B cell (primary cell): ENCODE measurements around the gene CMAS. TPM values are rescaled to one million over a fixed set of nuclear protein-coding genes. Genes with fewer than 3 reads are reported as not detected.

Experiments used
- ATAC-seq: fragments of 200-7000 bp; cut with Tn5 transposase; one replicate; pipeline ENCODE4 v1.10.0; 2021; ENCODE audit warnings: low read depth, mild to moderate bottlenecking, moderate number of reproducible peaks, moderate library complexity
- CTCF ChIA-PET: fragments of 350-600 bp; sonication (Branson Sonifier 250); formaldehyde crosslinking; loops from one replicate; lab custom pipeline; 2021; ENCODE audit warnings: antibody characterized with exemption, inconsistent platforms; lab: Charles Lee
- POLR2A ChIA-PET: fragments of 350-600 bp; sonication (Branson Sonifier 250); formaldehyde crosslinking; loops from one replicate; lab custom pipeline; 2021; ENCODE audit warnings: antibody characterized with exemption; lab: Charles Lee
- DNase-seq: peaks from one replicate; pipeline ENCODE4 v3.0.0; 2013
- H2AFZ ChIP-seq: 2 replicates; pipeline ENCODE4 v1.6.1; 2012; ENCODE audit warnings: mild to moderate bottlenecking, low read depth, low read length; ENCODE audit not compliant: insufficient read depth, poor library complexity, severe bottlenecking
- H3K27ac ChIP-seq, 2 donors: 1 replicate in 1 of 2; 2 replicates in 1 of 2; pipeline ENCODE4 v1.5.1; 2012 to 2013; ENCODE audit warnings: low read length in 2 of 2, mild to moderate bottlenecking in 2 of 2, moderate library complexity in 1 of 2
- H3K27me3 ChIP-seq, 4 experiments: fragments of 200-600 bp in 1 of 4; sonication (generic) in 1 of 4; replicated peaks in 1 of 4; 1 replicate in 2 of 4; 2 replicates in 2 of 4; pipeline versions ENCODE4 v1.6.1 to v1.7.0; 2013 to 2016; ENCODE audit warnings: low read length in 3 of 4, mild to moderate bottlenecking in 2 of 4, mixed read lengths in 1 of 4, moderate library complexity in 1 of 4; ENCODE audit not compliant: insufficient read depth in 4 of 4, control insufficient read depth in 3 of 4; ENCODE audit errors: control extremely low read depth in 1 of 4
- H3K36me3 ChIP-seq, 2 experiments: replicated peaks in 1 of 2; 1 replicate in 1 of 2; 2 replicates in 1 of 2; pipeline versions ENCODE4 v1.6.1 to v1.7.1; 2013; ENCODE audit warnings: low read length in 1 of 2; ENCODE audit not compliant: insufficient read depth in 2 of 2, control insufficient read depth in 1 of 2; ENCODE audit errors: control extremely low read depth in 1 of 2, extremely low read depth in 1 of 2
- H3K4me1 ChIP-seq, 2 donors: fragments of 200-600 bp in 1 of 2; sonication (generic) in 1 of 2; 1 replicate in 1 of 2; 2 replicates in 1 of 2; pipeline versions ENCODE4 v1.5.1 to v1.6.1; 2013 to 2017; ENCODE audit warnings: low read length in 2 of 2; ENCODE audit not compliant: control insufficient read depth in 2 of 2, insufficient read depth in 2 of 2
- H3K4me2 ChIP-seq: replicated peaks from 2 replicates; pipeline ENCODE3; 2012; ENCODE audit warnings: mild to moderate bottlenecking, low read depth, low read length; ENCODE audit not compliant: poor library complexity, severe bottlenecking
- H3K4me3 ChIP-seq, 5 experiments: fragments of 200-600 bp in 1 of 5; sonication (generic) in 1 of 5; 1 replicate in 3 of 5; 2 replicates in 2 of 5; pipeline versions ENCODE4 v1.5.1 to v1.7.0; 2011 to 2016; ENCODE audit warnings: low read length in 4 of 5, mild to moderate bottlenecking in 4 of 5, low read depth in 2 of 5, control low read depth in 1 of 5, moderate library complexity in 1 of 5; ENCODE audit not compliant: insufficient read depth in 1 of 5; ENCODE audit errors: control extremely low read depth in 1 of 5, extremely low read depth in 1 of 5
- H3K79me2 ChIP-seq: fragments of 200-600 bp; sonication (generic); one replicate; pipeline ENCODE4 v1.6.0; 2016; ENCODE audit warnings: low read length; ENCODE audit not compliant: control insufficient read depth, insufficient read depth
- H3K9ac ChIP-seq: fragments of 200-600 bp; sonication (generic); 2 replicates; pipeline ENCODE4 v1.6.1; 2017; ENCODE audit warnings: mild to moderate bottlenecking, low read length, moderate library complexity
- H3K9me3 ChIP-seq, 3 donors: one replicate each; pipeline versions ENCODE4 v1.6.1 to v1.7.1; 2013; ENCODE audit warnings: low read length in 2 of 3; ENCODE audit not compliant: control insufficient read depth in 2 of 3, insufficient read depth in 1 of 3; ENCODE audit errors: control extremely low read depth in 1 of 3
- H4K20me1 ChIP-seq: 2 replicates; pipeline ENCODE4 v1.6.0; 2012; ENCODE audit warnings: mild to moderate bottlenecking, low read length; ENCODE audit not compliant: insufficient read depth, control insufficient read depth, poor library complexity, severe bottlenecking
- H3K27ac Mint-ChIP-seq: one replicate; pipeline ENCODE4 v1.8.0; 2021; ENCODE audit warnings: mixed read lengths
- H3K27me3 Mint-ChIP-seq: one replicate; pipeline ENCODE4 v1.8.0; 2021; ENCODE audit warnings: mixed read lengths
- H3K4me1 Mint-ChIP-seq: one replicate; pipeline ENCODE4 v1.8.0; 2021; ENCODE audit warnings: mixed read lengths
- H3K4me3 Mint-ChIP-seq: one replicate; pipeline ENCODE4 v1.8.0; 2021; ENCODE audit warnings: mixed read lengths
- H3K9me3 Mint-ChIP-seq: one replicate; pipeline ENCODE4 v1.8.0; 2022; ENCODE audit warnings: mixed read lengths; ENCODE audit not compliant: insufficient read depth
- CTCF ChIP-seq: fragments of 200-600 bp; IDR thresholded peaks from one replicate; pipeline ENCODE4 v1.8.0; 2022; ENCODE audit warnings: antibody characterized with exemption, mild to moderate bottlenecking
- EZH2 ChIP-seq: IDR thresholded peaks from 2 replicates; pipeline ENCODE4 v1.6.1; 2012; ENCODE audit warnings: borderline replicate concordance, low read depth, mild to moderate bottlenecking, moderate library complexity, low read length; ENCODE audit not compliant: insufficient read depth, poor library complexity, severe bottlenecking
- WGBS: methylation state at CpG from one replicate; pipeline ENCODE4 v1.1.5; 2013; ENCODE audit warnings: missing lambda C conversion rate; ENCODE audit not compliant: insufficient coverage; 5-methylcytosine and 5-hydroxymethylcytosine counted together
- intact Hi-C: fragments of 100-400 bp; cut with micrococcal nuclease; formaldehyde crosslinking; loops from one replicate; pipeline ENCODE4 v1.10.0; 2022
- polyA plus RNA-seq: library from polyadenylated mRNA; depleted of rRNA; stranded (reverse); fragments of >200 nt; gene quantifications from 2 replicates; pipeline ENCODE4 v1.2.3, GENCODE V29; 2012
- total RNA-seq, 2 donors: library from RNA; stranded (reverse); fragments of 120-200 nt in 1 of 2; gene quantifications; 1 replicate in 1 of 2; 2 replicates in 1 of 2; pipeline versions ENCODE4 v1.2.3 to v1.2.4, GENCODE V29; 2013 to 2022

CMAS gene
- total and polyA plus RNA-seq, 2 donors (not counting 1 experiment from before 2014, with no cell fraction given), result 5.8 to 19.1 TPM

- POLR2A ChIA-PET, result no interaction called here
- no peaks in the 10 kb centered on the region for H3K36me3 ChIP-seq
- Mint-ChIP-seq H3K4me1 (no peaks in the 10 kb centered on the region), H3K27me3 (peaks cover 10% of the 10 kb centered on the region), H3K4me3 (no peak overlapping the region), H3K27ac (no peak overlapping the region), H3K9me3 (no peaks in the 10 kb centered on the region)
- no peaks in the 10 kb centered on the region for H3K4me1 ChIP-seq
- H3K27me3 ChIP-seq, result no peaks in the 10 kb centered on the region
- DNase-seq (no peak), ATAC-seq (no peak)
- no peak overlapping the region for H3K4me3 ChIP-seq
- no peak overlapping the region for H3K4me2 ChIP-seq
- 97% methylated on average over 7 of the region's 7 CpGs for WGBS
- H4K20me1 ChIP-seq, result no peaks in the 10 kb centered on the region
- H3K9ac ChIP-seq, result no peak overlapping the region
- H3K79me2 ChIP-seq, result no peaks in the 10 kb centered on the region
- intact Hi-C loops, result no loop called here
- no peak overlapping the region for H2AFZ ChIP-seq
- peaks cover 0 to 7% (median 2%) of the 10 kb centered on the region in 3 donors for H3K9me3 ChIP-seq
- TF ChIP-seq CTCF (no peak), EZH2 (no peak)
- CTCF ChIA-PET, result no interaction called here
- H3K27ac ChIP-seq, result no peak overlapping the region
These were observed 37.8 kb upstream of the CMAS start for GRCh38 chr12:22008196-22008595.

GRCh38 chr12:22014041-22014782 is 31.8 kb upstream of the CMAS start:
- 93% methylated on average over 2 of the region's 7 CpGs for WGBS
- H3K9me3 ChIP-seq, result peaks cover 0 to 4% (median 2%) of the 10 kb centered on the region in 3 donors
- POLR2A ChIA-PET, result no interaction called here

More at GRCh38 chr12:22014041-22014782, 31.8 kb upstream of the CMAS start:
- Mint-ChIP-seq H3K4me3 (no peak overlapping the region), H3K4me1 (no peaks in the 10 kb centered on the region), H3K9me3 (no peaks in the 10 kb centered on the region), H3K27ac (no peak overlapping the region), H3K27me3 (peaks cover 12% of the 10 kb centered on the region)
- DNase-seq (no peak), ATAC-seq (no peak)
- Histone ChIP-seq H2AFZ (no peak overlapping the region), H3K79me2 (no peaks in the 10 kb centered on the region), H3K4me3 (no peak overlapping the region), H4K20me1 (no peaks in the 10 kb centered on the region), H3K4me2 (no peak overlapping the region), H3K27me3 (no peaks in the 10 kb centered on the region), H3K36me3 (no peaks in the 10 kb centered on the region), H3K4me1 (no peaks in the 10 kb centered on the region), H3K9ac (no peak overlapping the region), H3K27ac (no peak overlapping the region)
- TF ChIP-seq EZH2, result no peak
- TF ChIP-seq CTCF, result no peak
- intact Hi-C loops, result loop anchor here (10.0 kb wide), 1 partner anchor 319 kb away; no protein-coding TSS in a partner anchor
- CTCF ChIA-PET, result no interaction called here
